Glomerular visceral epithelial cell (primary cell): ENCODE data around the gene TIA1.
"Not testable (repeated sequence)": the region's sequence is repeated elsewhere in the genome, so short reads cannot be mapped to it uniquely, and the experiment has no call there.

Experiments
- DNase-seq: peaks from one replicate; pipeline ENCODE4 v3.0.0-alpha.2; 2016; ENCODE audit errors: extremely low spot score

Gene TIA1

GRCh38 chr2:70248181-70248847 lies at the start of gene TIA1:
Gene TIA1, minus strand, starts transcription at chr2:70248628. Its CDS starts 198 bp downstream, at chr2:70248430.
- DNase-seq = peak; percentile 98

- not testable (repeated sequence) for DNase-seq
These were observed 49.4 kb upstream of the TIA1 start for GRCh38 chr2:70297828-70298227.

GRCh38 chr2:70283500-70284191 lies 35.2 kb upstream of the TIA1 start:
- DNase-seq = no peak

- no peak for DNase-seq
These were observed 34.0 kb upstream of the TIA1 start for GRCh38 chr2:70282439-70282838.

- no peak for DNase-seq
These were observed 31.9 kb upstream of the TIA1 start for GRCh38 chr2:70280242-70280798.

- DNase-seq = no peak
These were observed 21.9 kb upstream of the TIA1 start for GRCh38 chr2:70270323-70270722.

- DNase-seq = not testable (repeated sequence)
These were observed 21.2 kb upstream of the TIA1 start for GRCh38 chr2:70269422-70270302.

GRCh38 chr2:70266925-70267324 lies 18.5 kb upstream of the TIA1 start:
- DNase-seq = not testable (repeated sequence)

GRCh38 chr2:70261501-70261900 lies 13.1 kb upstream of the TIA1 start:
- DNase-seq = no peak

- DNase-seq = peak; percentile 25
These were observed 10.1 kb upstream of the TIA1 start for GRCh38 chr2:70258532-70258875.

- DNase-seq = no peak
These were observed 7.3 kb upstream of the TIA1 start for GRCh38 chr2:70255637-70256314.

GRCh38 chr2:70250434-70250833 lies 2.0 kb upstream of the TIA1 start:
- no peak for DNase-seq

- peak; percentile 5 for DNase-seq
These were observed 856 bp downstream of the TIA1 start for GRCh38 chr2:70247364-70248180.

GRCh38 chr2:70243806-70244584 lies 4.4 kb downstream of the TIA1 start:
- no peak for DNase-seq

- no peak for DNase-seq
These were observed 5.9 kb downstream of the TIA1 start for GRCh38 chr2:70242552-70242951.

- DNase-seq = no peak
These were observed 7.1 kb downstream of the TIA1 start for GRCh38 chr2:70241340-70241739.

GRCh38 chr2:70240599-70240998 lies 7.8 kb downstream of the TIA1 start:
- DNase-seq = no peak

- no peak for DNase-seq
These were observed 14.5 kb downstream of the TIA1 start for GRCh38 chr2:70233926-70234325.

- no peak for DNase-seq
These were observed 21.6 kb downstream of the TIA1 start for GRCh38 chr2:70226781-70227180.

- peak; percentile 17 for DNase-seq
These were observed 25.1 kb downstream of the TIA1 start for GRCh38 chr2:70223305-70223704.
